ENCODE results near the gene IRF7. TPM values are rescaled to one million over a fixed set of nuclear protein-coding genes. Genes with fewer than 3 reads are reported as not detected.

IRF7 gene
- total RNA-seq, 1 experiment from 2014 or later: 15.2 TPM

- H3K4me1 ChIP-seq (ENCODE audit: control insufficient read depth in 1 of 2, insufficient read depth in 2 of 2, low read length in 2 of 2): no peaks in the 10 kb centered on the region
- no peak for DNase-seq (ENCODE audit: low read depth, low spot score)
- H3K27me3 ChIP-seq (ENCODE audit: insufficient read depth, low read length): no peaks in the 10 kb centered on the region
- no peaks in the 10 kb centered on the region for H4K20me1 ChIP-seq (ENCODE audit: insufficient read depth)
- no peaks in the 10 kb centered on the region for H3K79me2 ChIP-seq (ENCODE audit: insufficient read depth, low read length)
- no peak within 1 kb of the TSS for H3K4me3 ChIP-seq (replicated peaks in 1 of 2; ENCODE audit: low read depth in 1 of 2, low read length in 2 of 2)
- H2AFZ ChIP-seq (ENCODE audit: low read depth, low read length, poor library complexity, severe bottlenecking): no peak within 1 kb of the TSS
- H3K9ac ChIP-seq (ENCODE audit: low read length): no peak within 1 kb of the TSS
- ChIA-PET CTCF (no interaction called here), POLR2A (no interaction called here), RAD21 (ENCODE audit: low non-redundant PET in 1 of 2, low total read pairs in 2 of 2, uncharacterized antibody in 2 of 2, unreplicated experiment in 2 of 2) (no interaction called here)
- no peak within 1 kb of the TSS for H3K4me2 ChIP-seq (ENCODE audit: low read length)
- no peak for ATAC-seq
- BruUV-seq (replicated peaks): no TSS peak
- no peak for TF ChIP-seq CEBPB (IDR thresholded peaks at IDR 0.05; ENCODE audit: low read depth)
- no peak for TF ChIP-seq YY1 (IDR thresholded peaks at IDR 0.05; ENCODE audit: extremely low read depth, insufficient replicate concordance, low read depth, low read length)
- TF ChIP-seq POLR2A (IDR thresholded peaks at IDR 0.05; ENCODE audit: borderline replicate concordance, extremely low read depth, insufficient read depth, insufficient read length): no peak
- TF ChIP-seq CBX3 (IDR thresholded peaks at IDR 0.05; ENCODE audit: low read depth): no peak
- no peak for TF ChIP-seq SP1 (IDR thresholded peaks at IDR 0.05; ENCODE audit: low read depth)
- no peak for TF ChIP-seq JUND (IDR thresholded peaks at IDR 0.05)
- no peak for TF ChIP-seq SRF (IDR thresholded peaks at IDR 0.05; ENCODE audit: low read depth)
- no peak for TF ChIP-seq ZBTB33 (IDR thresholded peaks at IDR 0.05; ENCODE audit: extremely low read depth, insufficient replicate concordance, low read length)
- no peak for TF ChIP-seq SIN3A (IDR thresholded peaks at IDR 0.05; ENCODE audit: low read depth)
- no peak for TF ChIP-seq EZH2 (IDR thresholded peaks at IDR 0.05)
- no peak for TF ChIP-seq CTCF (IDR thresholded peaks at IDR 0.05 in 2 of 3, conservative IDR thresholded peaks at IDR 0.05 in 1 of 3; ENCODE audit: borderline replicate concordance in 1 of 3, insufficient read depth in 1 of 3, low read depth in 2 of 3, low read length in 2 of 3)
- no peak for TF ChIP-seq MAX (IDR thresholded peaks at IDR 0.05)
- no peak for TF ChIP-seq EGR1 (IDR thresholded peaks at IDR 0.05; ENCODE audit: low read depth)
- TF ChIP-seq REST (IDR thresholded peaks at IDR 0.05; ENCODE audit: low read depth): no peak
- no peak within 1 kb of the TSS for H3K27ac ChIP-seq (ENCODE audit: low read depth, low read length)
- no peaks in the 10 kb centered on the region; a peak in 1 of 4 replicates for H3K36me3 ChIP-seq (ENCODE audit: control insufficient read depth in 1 of 2, insufficient read depth in 2 of 2, low read length in 2 of 2)
- no peaks in the 10 kb centered on the region for H3K9me3 ChIP-seq (ENCODE audit: control insufficient read depth in 1 of 2, insufficient read depth in 1 of 2, low read depth in 1 of 2, low read length in 2 of 2)
- no peaks in the 10 kb centered on the region for H3K9me2 ChIP-seq (ENCODE audit: insufficient read depth)
- intact Hi-C loops (cut with micrococcal nuclease): no loop called here
Observed at GRCh38 chr11:636511-637332, 21.0 kb upstream of the IRF7 start, which contains the start of gene DRD4. DRD4 (plus strand) TSS chr11:637269; CDS start chr11:637305, 36 bp downstream.
